ENCODE results near the gene CYP21A2. TPM values are rescaled to one million over a fixed set of nuclear protein-coding genes. Genes with fewer than 3 reads are reported as not detected.
"Not testable (repeated sequence)": the region's sequence is repeated elsewhere in the genome, so short reads cannot be mapped to it uniquely, and the experiment has no call there.

The CYP21A2 gene
- total RNA-seq, 2 experiments from 2014 or later: 0.43 to 0.72 TPM

GRCh38 chr6:32040299-32041049 lies 2.3 kb downstream of the CYP21A2 start:
- H3K9me3 Mint-ChIP-seq; POLR2A ChIA-PET; H3K27ac Mint-ChIP-seq; H3K4me1 Mint-ChIP-seq; ATAC-seq (ENCODE audit: low read depth); H3K36me3 Mint-ChIP-seq; DNase-seq; H3K27me3 Mint-ChIP-seq; H3K4me3 Mint-ChIP-seq: not testable (repeated sequence)

- H3K36me3 Mint-ChIP-seq; H3K9me3 Mint-ChIP-seq; POLR2A ChIA-PET; H3K4me3 Mint-ChIP-seq; H3K4me1 Mint-ChIP-seq; ATAC-seq (ENCODE audit: low read depth); DNase-seq; H3K27me3 Mint-ChIP-seq; H3K27ac Mint-ChIP-seq: not testable (repeated sequence)
Measured at GRCh38 chr6:32041050-32041321, 2.8 kb downstream of the CYP21A2 start.

- H3K36me3 Mint-ChIP-seq; H3K27me3 Mint-ChIP-seq; DNase-seq; H3K27ac Mint-ChIP-seq; ATAC-seq (ENCODE audit: low read depth); POLR2A ChIA-PET; H3K4me3 Mint-ChIP-seq; H3K9me3 Mint-ChIP-seq; H3K4me1 Mint-ChIP-seq: not testable (repeated sequence)
Measured at GRCh38 chr6:32041385-32041784, 3.2 kb downstream of the CYP21A2 start.

GRCh38 chr6:32042276-32042675 lies 4.1 kb downstream of the CYP21A2 start:
- H3K9me3 Mint-ChIP-seq; H3K36me3 Mint-ChIP-seq; H3K27me3 Mint-ChIP-seq; DNase-seq; ATAC-seq (ENCODE audit: low read depth); POLR2A ChIA-PET; H3K27ac Mint-ChIP-seq; H3K4me1 Mint-ChIP-seq; H3K4me3 Mint-ChIP-seq: not testable (repeated sequence)

- H3K4me1 Mint-ChIP-seq; H3K27me3 Mint-ChIP-seq; H3K9me3 Mint-ChIP-seq; H3K36me3 Mint-ChIP-seq; ATAC-seq (ENCODE audit: low read depth); POLR2A ChIA-PET; H3K27ac Mint-ChIP-seq; DNase-seq; H3K4me3 Mint-ChIP-seq: not testable (repeated sequence)
Measured at GRCh38 chr6:32043589-32044380, 5.6 kb downstream of the CYP21A2 start.

- DNase-seq; H3K4me1 Mint-ChIP-seq; H3K27me3 Mint-ChIP-seq; H3K4me3 Mint-ChIP-seq; POLR2A ChIA-PET; H3K9me3 Mint-ChIP-seq; H3K27ac Mint-ChIP-seq; ATAC-seq (ENCODE audit: low read depth); H3K36me3 Mint-ChIP-seq: not testable (repeated sequence)
Measured at GRCh38 chr6:32044916-32045315, 6.7 kb downstream of the CYP21A2 start.

GRCh38 chr6:32045811-32046449 lies 7.7 kb downstream of the CYP21A2 start:
- Mint-ChIP-seq H3K36me3 (no peaks in the 10 kb centered on the region), H3K27me3 (no peaks in the 10 kb centered on the region), H3K4me3 (no peak overlapping the region), H3K9me3 (no peaks in the 10 kb centered on the region), H3K4me1 (peaks cover 3% of the 10 kb centered on the region), H3K27ac (no peak overlapping the region)
- POLR2A ChIA-PET: no interaction called here
- no peak for DNase-seq
- ATAC-seq (ENCODE audit: low read depth): no peak

- POLR2A ChIA-PET: no interaction called here
- Mint-ChIP-seq H3K27ac (no peak overlapping the region), H3K4me3 (no peak overlapping the region), H3K27me3 (no peaks in the 10 kb centered on the region), H3K9me3 (no peaks in the 10 kb centered on the region), H3K36me3 (no peaks in the 10 kb centered on the region), H3K4me1 (peaks cover 3% of the 10 kb centered on the region)
- ATAC-seq (ENCODE audit: low read depth): no peak
- DNase-seq: no peak
Measured at GRCh38 chr6:32046450-32047083, 8.4 kb downstream of the CYP21A2 start.

- no peak for ATAC-seq (ENCODE audit: low read depth)
- H3K27ac Mint-ChIP-seq: no peak overlapping the region
- no peak overlapping the region for H3K4me3 Mint-ChIP-seq
- no peaks in the 10 kb centered on the region for H3K27me3 Mint-ChIP-seq
- H3K9me3 Mint-ChIP-seq: no peaks in the 10 kb centered on the region
- H3K4me1 Mint-ChIP-seq: peaks cover 3% of the 10 kb centered on the region
- no peak for DNase-seq
- no peaks in the 10 kb centered on the region for H3K36me3 Mint-ChIP-seq
- POLR2A ChIA-PET: no interaction called here
Measured at GRCh38 chr6:32047084-32047478, 8.9 kb downstream of the CYP21A2 start.

- H3K9me3 Mint-ChIP-seq: no peaks in the 10 kb centered on the region
- no peak for DNase-seq
- no peaks in the 10 kb centered on the region for H3K36me3 Mint-ChIP-seq
- no peak overlapping the region for H3K4me3 Mint-ChIP-seq
- no peak overlapping the region for H3K27ac Mint-ChIP-seq
- H3K4me1 Mint-ChIP-seq: peaks cover 3% of the 10 kb centered on the region
- no peaks in the 10 kb centered on the region for H3K27me3 Mint-ChIP-seq
- POLR2A ChIA-PET: no interaction called here
- no peak for ATAC-seq (ENCODE audit: low read depth)
Measured at GRCh38 chr6:32047539-32047854, 9.3 kb downstream of the CYP21A2 start.

GRCh38 chr6:32047855-32048766 lies 9.9 kb downstream of the CYP21A2 start:
- peak; percentile 67 for ATAC-seq (ENCODE audit: low read depth)
- DNase-seq: peak; percentile 78
- Mint-ChIP-seq H3K4me3 (no peak overlapping the region), H3K27me3 (no peaks in the 10 kb centered on the region), H3K4me1 (peaks cover 3% of the 10 kb centered on the region), H3K36me3 (no peaks in the 10 kb centered on the region), H3K9me3 (no peaks in the 10 kb centered on the region), H3K27ac (no peak overlapping the region)
- POLR2A ChIA-PET: no interaction called here

GRCh38 chr6:32049149-32049548 lies 10.9 kb downstream of the CYP21A2 start:
- H3K36me3 Mint-ChIP-seq; POLR2A ChIA-PET; H3K4me3 Mint-ChIP-seq; ATAC-seq (ENCODE audit: low read depth); H3K4me1 Mint-ChIP-seq; H3K27me3 Mint-ChIP-seq; DNase-seq; H3K27ac Mint-ChIP-seq; H3K9me3 Mint-ChIP-seq: not testable (repeated sequence)

GRCh38 chr6:32049736-32050135 lies 11.5 kb downstream of the CYP21A2 start:
- DNase-seq; H3K9me3 Mint-ChIP-seq; H3K36me3 Mint-ChIP-seq; H3K4me1 Mint-ChIP-seq; ATAC-seq (ENCODE audit: low read depth); POLR2A ChIA-PET; H3K4me3 Mint-ChIP-seq; H3K27me3 Mint-ChIP-seq; H3K27ac Mint-ChIP-seq: not testable (repeated sequence)
